ENCODE results near the gene BLACAT1.
"Not testable (repeated sequence)": the region's sequence is repeated elsewhere in the genome, so short reads cannot be mapped to it uniquely, and the experiment has no call there.

- TF ChIP-seq POLR2AphosphoS5 (IDR thresholded peaks at IDR 0.05; ENCODE audit: low read depth); CTCF (IDR thresholded peaks at IDR 0.05; ENCODE audit: insufficient read depth, low read length); REST (IDR thresholded peaks at IDR 0.05; ENCODE audit: insufficient replicate concordance, low read depth); GABPA (IDR thresholded peaks at IDR 0.05; ENCODE audit: low read depth); SPI1 (IDR thresholded peaks at IDR 0.05; ENCODE audit: borderline replicate concordance, low read depth): not testable (repeated sequence)
Observed at GRCh38 chr1:205478985-205479384, 23.1 kb upstream of the BLACAT1 start.

Measured in HL-60 (cell line).